ENCODE measurements around the gene PACRG.

The PACRG gene

DNA sequence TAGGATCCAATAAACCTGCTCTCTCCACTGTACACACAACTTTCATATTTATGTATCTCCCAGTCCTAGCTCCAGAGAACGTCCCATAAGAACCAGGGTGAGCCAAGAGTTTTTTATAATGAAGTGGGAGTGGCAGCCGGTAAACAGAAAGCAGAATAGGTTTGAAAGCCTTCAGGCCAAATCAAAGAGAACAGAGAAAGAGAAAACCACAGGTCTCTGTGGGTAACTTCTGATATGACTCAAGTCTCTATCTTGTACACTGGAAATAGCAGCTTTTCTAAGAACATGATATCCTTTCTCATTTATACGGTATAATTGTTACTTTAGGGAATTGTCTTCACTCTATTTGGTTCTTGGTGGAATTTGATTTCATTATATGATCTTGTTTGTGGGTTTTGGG, 273.6 kb downstream of the PACRG start:
- Histone ChIP-seq H3K9ac (ENCODE audit: low read length) (no peak overlapping the region), H3K9me3 (ENCODE audit: control insufficient read depth, low read length) (no peaks in the 10 kb centered on the region), H3K36me3 (ENCODE audit: control insufficient read depth, insufficient read depth, low read length) (no peaks in the 10 kb centered on the region), H3K4me1 (ENCODE audit: control insufficient read depth, insufficient read depth, low read length) (no peaks in the 10 kb centered on the region), H3K4me3 (ENCODE audit: low read length) (no peak overlapping the region), H3K27me3 (ENCODE audit: control insufficient read depth, insufficient read depth, low read length) (no peaks in the 10 kb centered on the region)

DNA sequence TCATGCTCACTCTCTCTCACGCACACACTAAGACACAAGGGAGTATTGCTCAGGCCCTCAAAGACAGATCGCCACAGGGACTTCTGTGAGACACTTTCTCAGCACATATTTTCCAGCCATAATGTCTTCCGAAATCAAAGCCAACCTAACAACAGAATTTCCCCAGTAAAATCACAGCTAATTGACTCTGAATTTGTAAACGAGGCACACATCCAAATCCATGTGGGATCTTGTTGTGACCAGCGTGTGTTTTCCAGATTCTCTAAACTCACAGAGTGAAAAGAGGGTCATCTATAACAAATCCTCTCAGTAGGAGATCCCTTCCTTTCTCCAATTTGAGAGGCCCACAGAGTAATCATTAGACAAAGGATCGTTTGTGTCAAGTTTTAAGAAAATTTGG, 280.4 kb downstream of the PACRG start:
- Histone ChIP-seq H3K4me3 (ENCODE audit: low read length) (no peak overlapping the region), H3K36me3 (ENCODE audit: control insufficient read depth, insufficient read depth, low read length) (no peaks in the 10 kb centered on the region), H3K4me1 (ENCODE audit: control insufficient read depth, insufficient read depth, low read length) (no peaks in the 10 kb centered on the region)

DNA sequence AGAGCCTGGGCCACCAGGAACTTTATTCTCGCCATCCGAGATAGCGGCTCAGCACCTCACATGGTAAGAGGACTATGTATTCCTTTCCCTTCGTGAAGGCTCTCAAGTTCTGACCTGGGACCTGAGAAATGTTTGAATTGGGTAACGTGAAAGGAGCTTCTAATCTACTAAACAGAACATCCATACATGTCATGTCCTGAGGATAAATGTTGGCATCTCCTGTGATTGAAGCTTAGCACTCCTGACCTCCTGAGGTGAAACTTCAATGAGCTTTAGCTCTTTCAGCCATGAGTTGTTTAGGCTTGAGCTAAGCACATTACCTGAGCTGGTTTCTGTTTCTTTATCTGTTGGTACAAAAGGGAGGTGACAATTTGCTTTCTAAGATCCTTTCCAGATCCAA, 280.9 kb downstream of the PACRG start:
- Histone ChIP-seq H3K36me3 (ENCODE audit: control insufficient read depth, insufficient read depth, low read length) (no peaks in the 10 kb centered on the region), H3K9me3 (ENCODE audit: control insufficient read depth, low read length) (no peaks in the 10 kb centered on the region), H3K9ac (ENCODE audit: low read length) (no peak overlapping the region), H3K4me1 (ENCODE audit: control insufficient read depth, insufficient read depth, low read length) (no peaks in the 10 kb centered on the region), H3K4me3 (ENCODE audit: low read length) (no peak overlapping the region), H3K27me3 (ENCODE audit: control insufficient read depth, insufficient read depth, low read length) (no peaks in the 10 kb centered on the region)

More for the DNA sequence above, 280.4 kb downstream of the PACRG start:
- H3K9me3 ChIP-seq (ENCODE audit: control insufficient read depth, low read length) = no peaks in the 10 kb centered on the region
- no peak overlapping the region for H3K9ac ChIP-seq (ENCODE audit: low read length)
- no peaks in the 10 kb centered on the region for H3K27me3 ChIP-seq (ENCODE audit: control insufficient read depth, insufficient read depth, low read length)

DNA sequence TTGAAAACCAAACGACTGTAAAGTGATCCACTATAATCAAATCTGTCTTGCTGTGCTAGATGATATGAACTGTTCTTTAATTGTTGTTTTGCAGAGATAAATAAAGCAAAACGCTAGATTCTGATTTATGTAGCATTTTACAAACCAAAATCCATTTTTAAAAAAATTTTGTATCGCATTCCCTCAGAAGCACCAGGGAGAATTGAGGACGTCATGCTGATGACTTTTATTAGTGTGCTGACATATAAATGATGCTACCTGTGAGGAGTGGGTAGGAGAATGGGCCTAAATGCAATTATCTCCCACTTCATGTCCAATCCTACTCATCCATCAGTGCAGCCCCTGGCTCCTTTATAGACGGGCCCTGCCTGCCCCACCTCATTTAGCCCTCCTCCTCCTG, 282.4 kb downstream of the PACRG start:
- no peaks in the 10 kb centered on the region for H3K27me3 ChIP-seq (ENCODE audit: control insufficient read depth, insufficient read depth, low read length)
- no peaks in the 10 kb centered on the region for H3K9me3 ChIP-seq (ENCODE audit: control insufficient read depth, low read length)
- H3K4me1 ChIP-seq (ENCODE audit: control insufficient read depth, insufficient read depth, low read length) = no peaks in the 10 kb centered on the region
- no peak overlapping the region for H3K4me3 ChIP-seq (ENCODE audit: low read length)
- H3K36me3 ChIP-seq (ENCODE audit: control insufficient read depth, insufficient read depth, low read length) = no peaks in the 10 kb centered on the region
- H3K9ac ChIP-seq (ENCODE audit: low read length) = no peak overlapping the region

DNA sequence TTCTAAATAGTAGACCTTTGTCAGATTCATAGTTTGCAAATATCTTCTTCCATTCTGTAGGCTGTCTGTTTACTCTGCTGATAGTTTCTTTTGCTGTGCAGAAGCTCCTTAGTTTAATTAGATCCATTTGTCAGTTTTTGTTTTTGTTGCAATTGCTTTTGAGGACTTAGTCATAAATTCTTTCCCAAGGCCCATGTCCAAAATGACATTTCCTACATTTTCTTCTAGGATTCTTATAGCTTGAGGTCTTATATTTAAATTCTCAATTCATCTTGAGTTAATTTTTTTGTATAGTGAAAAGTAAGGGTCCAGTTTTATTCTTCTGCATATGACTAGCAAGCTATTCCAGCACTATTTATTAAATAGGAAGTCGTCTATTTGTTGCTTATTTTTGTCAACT, 287.0 kb downstream of the PACRG start:
- Histone ChIP-seq H3K4me1 (ENCODE audit: control insufficient read depth, insufficient read depth, low read length) (no peaks in the 10 kb centered on the region), H3K27me3 (ENCODE audit: control insufficient read depth, insufficient read depth, low read length) (no peaks in the 10 kb centered on the region), H3K9ac (ENCODE audit: low read length) (no peak overlapping the region), H3K36me3 (ENCODE audit: control insufficient read depth, insufficient read depth, low read length) (no peaks in the 10 kb centered on the region), H3K4me3 (ENCODE audit: low read length) (no peak overlapping the region), H3K9me3 (ENCODE audit: control insufficient read depth, low read length) (no peaks in the 10 kb centered on the region)

DNA sequence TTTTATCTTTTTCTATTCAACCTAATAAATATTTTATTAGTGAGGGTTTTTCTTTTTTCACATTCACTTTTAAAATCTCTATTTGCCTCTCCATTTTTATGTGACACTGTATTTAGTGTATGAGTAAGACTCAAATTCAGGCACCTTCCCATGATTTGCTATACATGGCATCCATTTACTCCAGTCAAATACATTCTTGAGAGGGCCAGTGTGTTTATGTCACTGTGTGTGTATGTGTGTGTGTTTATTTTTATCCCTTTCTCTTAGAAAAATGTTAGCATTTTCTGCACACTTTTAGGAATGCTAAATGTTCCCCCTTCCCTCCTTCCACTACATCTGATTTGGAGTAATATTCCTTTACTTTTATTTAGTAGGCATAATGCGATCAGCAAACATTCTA, 290.0 kb downstream of the PACRG start:
- no peak overlapping the region for H3K9ac ChIP-seq (ENCODE audit: low read length)
- no peaks in the 10 kb centered on the region for H3K9me3 ChIP-seq (ENCODE audit: control insufficient read depth, low read length)
- H3K4me3 ChIP-seq (ENCODE audit: low read length) = no peak overlapping the region
- H3K4me1 ChIP-seq (ENCODE audit: control insufficient read depth, insufficient read depth, low read length) = no peaks in the 10 kb centered on the region
- H3K36me3 ChIP-seq (ENCODE audit: control insufficient read depth, insufficient read depth, low read length) = no peaks in the 10 kb centered on the region
- H3K27me3 ChIP-seq (ENCODE audit: control insufficient read depth, insufficient read depth, low read length) = no peaks in the 10 kb centered on the region

DNA sequence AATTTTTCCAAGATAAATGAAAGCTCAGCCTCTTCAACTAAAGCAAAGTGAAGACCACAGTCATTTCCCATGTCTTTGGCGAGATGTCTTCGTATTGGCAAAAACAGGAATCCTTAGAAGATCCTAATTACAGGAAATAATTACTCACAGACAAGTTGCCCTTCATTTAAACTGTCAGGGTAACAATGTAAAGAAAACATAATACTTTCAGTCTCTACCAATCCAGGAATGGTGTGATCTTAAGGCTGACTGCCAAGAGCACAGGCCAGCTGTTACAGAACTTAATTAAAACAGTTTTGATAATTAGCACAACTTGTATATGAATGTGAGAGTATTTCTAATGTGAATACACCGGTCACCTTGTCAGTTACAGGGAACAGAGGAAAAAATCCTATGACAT, 292.2 kb downstream of the PACRG start:
- Histone ChIP-seq H3K4me1 (ENCODE audit: control insufficient read depth, insufficient read depth, low read length) (no peaks in the 10 kb centered on the region), H3K27me3 (ENCODE audit: control insufficient read depth, insufficient read depth, low read length) (no peaks in the 10 kb centered on the region), H3K9me3 (ENCODE audit: control insufficient read depth, low read length) (no peaks in the 10 kb centered on the region), H3K9ac (ENCODE audit: low read length) (no peak overlapping the region), H3K4me3 (ENCODE audit: low read length) (no peak overlapping the region), H3K36me3 (ENCODE audit: control insufficient read depth, insufficient read depth, low read length) (no peaks in the 10 kb centered on the region)

DNA sequence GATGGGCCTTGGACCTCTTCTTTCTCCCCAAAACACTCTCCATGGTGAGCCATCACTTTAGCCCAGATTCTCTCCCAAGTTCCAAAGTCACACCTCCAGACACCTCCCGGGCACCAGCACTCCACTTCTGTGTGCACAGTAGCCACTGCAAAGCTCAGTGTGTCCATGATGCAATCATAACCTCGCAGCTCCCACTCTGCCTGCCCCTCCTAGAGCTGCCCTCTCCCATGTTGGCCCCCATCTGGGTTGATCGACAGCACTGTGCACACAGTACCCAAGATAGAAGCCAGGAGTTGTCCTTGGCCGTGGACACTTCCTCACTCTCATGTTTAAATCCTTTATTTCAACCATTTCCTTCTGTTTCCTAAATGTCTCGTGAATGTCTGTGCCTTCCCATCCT, 293.3 kb downstream of the PACRG start:
- no peak overlapping the region for H3K9ac ChIP-seq (ENCODE audit: low read length)
- H3K27me3 ChIP-seq (ENCODE audit: control insufficient read depth, insufficient read depth, low read length) = no peaks in the 10 kb centered on the region
- no peak overlapping the region for H3K4me3 ChIP-seq (ENCODE audit: low read length)

DNA sequence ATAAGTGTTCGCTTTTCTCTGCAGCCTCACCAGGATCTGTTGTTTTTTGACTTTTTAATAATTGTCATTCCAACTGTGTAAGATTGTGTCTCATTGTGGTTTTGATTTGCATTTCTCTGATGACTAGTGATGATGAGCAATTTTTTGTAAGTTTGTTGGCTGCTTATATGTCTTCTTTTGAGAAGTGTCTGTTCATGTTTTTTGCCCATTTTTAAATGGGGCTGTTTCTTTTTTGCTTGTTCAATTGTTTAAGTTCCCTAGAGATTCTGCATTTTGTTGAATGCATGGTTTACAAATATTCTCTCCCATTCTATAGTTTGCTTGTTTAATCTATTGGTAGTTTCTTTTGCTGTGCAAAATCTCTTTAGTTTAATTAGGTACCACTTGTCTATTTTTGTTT, 295.9 kb downstream of the PACRG start:
- Histone ChIP-seq H3K9me3 (ENCODE audit: control insufficient read depth, low read length) (no peaks in the 10 kb centered on the region), H3K4me3 (ENCODE audit: low read length) (no peak overlapping the region), H3K27me3 (ENCODE audit: control insufficient read depth, insufficient read depth, low read length) (no peaks in the 10 kb centered on the region), H3K36me3 (ENCODE audit: control insufficient read depth, insufficient read depth, low read length) (no peaks in the 10 kb centered on the region), H3K9ac (ENCODE audit: low read length) (no peak overlapping the region), H3K4me1 (ENCODE audit: control insufficient read depth, insufficient read depth, low read length) (no peaks in the 10 kb centered on the region)

More for the DNA sequence above, 293.3 kb downstream of the PACRG start:
- no peaks in the 10 kb centered on the region for H3K36me3 ChIP-seq (ENCODE audit: control insufficient read depth, insufficient read depth, low read length)
- no peaks in the 10 kb centered on the region for H3K9me3 ChIP-seq (ENCODE audit: control insufficient read depth, low read length)
- no peaks in the 10 kb centered on the region for H3K4me1 ChIP-seq (ENCODE audit: control insufficient read depth, insufficient read depth, low read length)

DNA sequence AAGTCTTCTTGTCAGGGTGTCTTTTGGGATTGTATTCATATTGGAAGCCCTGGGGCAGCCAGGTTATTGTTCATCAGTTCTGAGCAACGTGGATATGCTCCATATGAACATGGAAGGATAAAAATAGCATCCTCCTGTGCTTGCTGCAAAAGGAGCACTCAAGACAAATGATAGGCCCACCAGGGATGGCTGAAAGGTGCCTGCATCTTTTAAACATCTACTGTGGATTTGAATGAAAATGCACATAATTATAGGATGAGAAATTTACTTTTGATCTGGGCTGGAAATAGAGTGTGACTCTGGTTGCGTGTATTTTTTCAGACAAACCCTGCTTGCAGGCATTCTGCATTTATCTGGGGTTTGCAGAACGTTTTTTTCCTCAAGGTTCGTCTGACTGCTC, 299.1 kb downstream of the PACRG start:
- Histone ChIP-seq H3K9ac (ENCODE audit: low read length) (no peak overlapping the region), H3K9me3 (ENCODE audit: control insufficient read depth, low read length) (no peaks in the 10 kb centered on the region), H3K4me3 (ENCODE audit: low read length) (no peak overlapping the region)

DNA sequence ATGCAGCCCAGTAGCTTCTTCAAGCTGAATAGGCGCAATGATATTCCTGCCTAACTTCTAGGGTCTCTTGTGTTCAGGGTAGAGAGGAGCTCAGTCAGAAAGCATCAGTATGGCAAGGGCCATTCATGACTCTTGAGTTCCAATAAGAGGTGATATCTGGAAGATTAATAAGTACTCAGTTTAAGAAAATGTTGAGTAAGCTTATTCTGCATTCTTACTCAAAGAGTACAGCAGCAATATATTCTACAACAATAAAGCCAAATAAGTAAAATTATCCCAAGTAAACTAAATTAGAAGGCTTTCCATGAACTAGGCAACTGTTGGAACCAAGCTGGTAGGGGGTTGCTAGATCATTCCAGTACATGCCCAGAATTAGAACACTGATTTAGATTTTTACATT, 303.2 kb downstream of the PACRG start:
- Histone ChIP-seq H3K9me3 (ENCODE audit: control insufficient read depth, low read length) (no peaks in the 10 kb centered on the region), H3K4me3 (ENCODE audit: low read length) (no peak overlapping the region), H3K36me3 (ENCODE audit: control insufficient read depth, insufficient read depth, low read length) (no peaks in the 10 kb centered on the region), H3K4me1 (ENCODE audit: control insufficient read depth, insufficient read depth, low read length) (no peaks in the 10 kb centered on the region), H3K27me3 (ENCODE audit: control insufficient read depth, insufficient read depth, low read length) (no peaks in the 10 kb centered on the region), H3K9ac (ENCODE audit: low read length) (no peak overlapping the region)

More for the DNA sequence above, 299.1 kb downstream of the PACRG start:
- H3K36me3 ChIP-seq (ENCODE audit: control insufficient read depth, insufficient read depth, low read length) = no peaks in the 10 kb centered on the region
- no peaks in the 10 kb centered on the region for H3K27me3 ChIP-seq (ENCODE audit: control insufficient read depth, insufficient read depth, low read length)
- no peaks in the 10 kb centered on the region for H3K4me1 ChIP-seq (ENCODE audit: control insufficient read depth, insufficient read depth, low read length)

DNA sequence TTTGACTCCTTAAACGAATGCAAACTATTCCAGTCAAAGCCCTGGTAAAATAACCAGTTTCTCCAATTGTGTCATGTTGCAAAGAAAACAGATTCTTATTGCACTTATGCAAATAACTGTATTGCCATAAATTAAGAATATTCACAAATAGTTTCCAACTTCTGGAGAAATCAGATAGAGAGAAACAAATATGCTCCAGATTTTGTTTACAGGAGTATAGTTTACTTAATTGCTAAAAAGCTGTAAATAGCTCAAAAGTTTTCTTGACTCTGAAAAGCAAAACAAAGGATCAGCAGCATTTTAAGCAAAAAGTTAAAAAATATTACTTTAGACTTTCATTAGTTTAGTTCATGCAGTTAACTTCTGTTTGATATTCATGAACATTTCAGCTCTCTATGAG, 304.2 kb downstream of the PACRG start:
- Histone ChIP-seq H3K36me3 (ENCODE audit: control insufficient read depth, insufficient read depth, low read length) (no peaks in the 10 kb centered on the region), H3K9me3 (ENCODE audit: control insufficient read depth, low read length) (no peaks in the 10 kb centered on the region), H3K4me3 (ENCODE audit: low read length) (no peak overlapping the region), H3K9ac (ENCODE audit: low read length) (no peak overlapping the region), H3K27me3 (ENCODE audit: control insufficient read depth, insufficient read depth, low read length) (no peaks in the 10 kb centered on the region), H3K4me1 (ENCODE audit: control insufficient read depth, insufficient read depth, low read length) (no peaks in the 10 kb centered on the region)

DNA sequence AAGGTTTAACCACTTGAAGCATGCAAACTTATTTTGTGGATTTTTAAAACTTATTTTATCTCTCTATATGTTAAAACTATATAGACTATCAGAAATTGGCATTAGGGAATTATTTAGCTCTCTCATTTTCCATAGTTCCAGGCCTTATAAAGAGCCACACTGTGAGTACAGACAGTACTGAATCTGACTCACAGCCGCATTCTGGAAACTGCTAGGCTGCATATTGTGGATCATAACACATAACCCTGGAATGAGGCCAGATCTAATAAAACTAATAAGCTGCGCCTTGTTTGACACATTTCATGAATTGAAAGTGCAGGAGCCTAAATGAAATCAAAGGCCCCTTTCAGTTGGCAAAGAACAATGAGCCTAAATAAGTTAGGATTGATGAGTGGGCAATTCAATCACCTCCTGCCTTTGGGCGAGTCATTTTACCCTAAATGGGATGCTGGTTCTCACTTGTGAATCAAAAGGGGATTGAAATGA, 308.4 kb downstream of the PACRG start:
- no peaks in the 10 kb centered on the region for H3K9me3 ChIP-seq (ENCODE audit: control insufficient read depth, low read length)

More for the DNA sequence above, 308.4 kb downstream of the PACRG start:
- H3K9ac ChIP-seq (ENCODE audit: low read length) = no peak overlapping the region
- no peaks in the 10 kb centered on the region for H3K27me3 ChIP-seq (ENCODE audit: control insufficient read depth, insufficient read depth, low read length)
- H3K36me3 ChIP-seq (ENCODE audit: control insufficient read depth, insufficient read depth, low read length) = no peaks in the 10 kb centered on the region
- H3K4me3 ChIP-seq (ENCODE audit: low read length) = no peak overlapping the region
- H3K4me1 ChIP-seq (ENCODE audit: control insufficient read depth, insufficient read depth, low read length) = no peaks in the 10 kb centered on the region
